ENCODE data around the gene SRA1. TPM values are rescaled to one million over a fixed set of nuclear protein-coding genes. Genes with fewer than 3 reads are reported as not detected.

SRA1 gene
- total RNA-seq, 2 experiments from 2014 or later: 18.8 to 24.5 TPM

DNA sequence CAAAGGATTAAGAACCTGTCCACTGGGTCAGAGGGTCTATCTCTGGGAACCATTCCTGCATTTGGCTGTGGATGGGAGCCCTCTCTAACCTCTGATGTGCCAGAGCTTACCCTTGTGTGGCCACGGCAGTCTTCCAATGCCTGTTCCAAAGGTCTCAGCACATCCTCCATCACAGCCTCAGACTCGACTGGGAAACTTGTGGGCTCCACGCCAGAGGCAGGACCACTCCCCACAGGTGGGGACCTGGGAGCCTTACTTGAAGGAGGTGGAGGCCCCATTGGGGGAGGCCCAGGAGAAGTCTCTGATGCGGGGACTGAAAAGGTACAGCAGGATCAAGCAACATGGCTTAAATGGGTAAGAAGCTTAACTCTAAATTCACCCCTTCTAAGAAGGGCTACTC, 5.4 kb downstream of the SRA1 start:
- no peaks in the 10 kb centered on the region for H3K9me3 ChIP-seq (ENCODE audit: low read length)
- ChIA-PET POLR2A (interaction anchor here (0.7 kb wide), 1 partner anchor 123 kb away, joined by 3 read pairs; no protein-coding TSS in a partner anchor), CTCF (ENCODE audit: unreplicated experiment) (no interaction called here)
- peaks cover 59% of the 10 kb centered on the region for H3K36me3 ChIP-seq (ENCODE audit: insufficient read depth, low read length)
- no peaks in the 10 kb centered on the region for H3K9me2 ChIP-seq (ENCODE audit: insufficient read depth, low read length)
- no TSS peak for BruUV-seq (replicated peaks)
- no peaks in the 10 kb centered on the region for H4K20me1 ChIP-seq (ENCODE audit: insufficient read depth, low read length)
- H3K4me1 ChIP-seq (ENCODE audit: insufficient read depth, low read length, poor library complexity, severe bottlenecking): peaks cover 30% of the 10 kb centered on the region
- intact Hi-C loops (cut with micrococcal nuclease; ENCODE audit: unreplicated experiment): loop anchor here (10.0 kb wide), 2 partner anchors 187 to 307 kb away; partner anchors contain the start of gene SLC4A9
- peaks cover 18% of the 10 kb centered on the region; the same call in 1 of the 2 replicates for H3K79me2 ChIP-seq (ENCODE audit: insufficient read depth, low read depth, low read length)
- no peak overlapping the region for H3K27ac ChIP-seq (ENCODE audit: low read depth, low read length, poor library complexity, severe bottlenecking)
- H3K4me3 ChIP-seq (ENCODE audit: low read depth, low read length, poor library complexity, severe bottlenecking): no peak overlapping the region
- DNase-seq (ENCODE audit: low spot score): no peak
- no peak overlapping the region for H3K4me2 ChIP-seq (ENCODE audit: low read length)
- H2AFZ ChIP-seq (ENCODE audit: low read length): no peak overlapping the region
- TF ChIP-seq EZH2phosphoT487 (IDR thresholded peaks at IDR 0.05; ENCODE audit: borderline replicate concordance, low read depth, low read length): no peak
- TF ChIP-seq, protein P1, sequence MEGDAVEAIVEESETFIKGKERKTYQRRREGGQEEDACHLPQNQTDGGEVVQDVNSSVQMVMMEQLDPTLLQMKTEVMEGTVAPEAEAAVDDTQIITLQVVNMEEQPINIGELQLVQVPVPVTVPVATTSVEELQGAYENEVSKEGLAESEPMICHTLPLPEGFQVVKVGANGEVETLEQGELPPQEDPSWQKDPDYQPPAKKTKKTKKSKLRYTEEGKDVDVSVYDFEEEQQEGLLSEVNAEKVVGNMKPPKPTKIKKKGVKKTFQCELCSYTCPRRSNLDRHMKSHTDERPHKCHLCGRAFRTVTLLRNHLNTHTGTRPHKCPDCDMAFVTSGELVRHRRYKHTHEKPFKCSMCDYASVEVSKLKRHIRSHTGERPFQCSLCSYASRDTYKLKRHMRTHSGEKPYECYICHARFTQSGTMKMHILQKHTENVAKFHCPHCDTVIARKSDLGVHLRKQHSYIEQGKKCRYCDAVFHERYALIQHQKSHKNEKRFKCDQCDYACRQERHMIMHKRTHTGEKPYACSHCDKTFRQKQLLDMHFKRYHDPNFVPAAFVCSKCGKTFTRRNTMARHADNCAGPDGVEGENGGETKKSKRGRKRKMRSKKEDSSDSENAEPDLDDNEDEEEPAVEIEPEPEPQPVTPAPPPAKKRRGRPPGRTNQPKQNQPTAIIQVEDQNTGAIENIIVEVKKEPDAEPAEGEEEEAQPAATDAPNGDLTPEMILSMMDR (conservative IDR thresholded peaks at IDR 0.05; ENCODE audit: low read length): no peak

DNA sequence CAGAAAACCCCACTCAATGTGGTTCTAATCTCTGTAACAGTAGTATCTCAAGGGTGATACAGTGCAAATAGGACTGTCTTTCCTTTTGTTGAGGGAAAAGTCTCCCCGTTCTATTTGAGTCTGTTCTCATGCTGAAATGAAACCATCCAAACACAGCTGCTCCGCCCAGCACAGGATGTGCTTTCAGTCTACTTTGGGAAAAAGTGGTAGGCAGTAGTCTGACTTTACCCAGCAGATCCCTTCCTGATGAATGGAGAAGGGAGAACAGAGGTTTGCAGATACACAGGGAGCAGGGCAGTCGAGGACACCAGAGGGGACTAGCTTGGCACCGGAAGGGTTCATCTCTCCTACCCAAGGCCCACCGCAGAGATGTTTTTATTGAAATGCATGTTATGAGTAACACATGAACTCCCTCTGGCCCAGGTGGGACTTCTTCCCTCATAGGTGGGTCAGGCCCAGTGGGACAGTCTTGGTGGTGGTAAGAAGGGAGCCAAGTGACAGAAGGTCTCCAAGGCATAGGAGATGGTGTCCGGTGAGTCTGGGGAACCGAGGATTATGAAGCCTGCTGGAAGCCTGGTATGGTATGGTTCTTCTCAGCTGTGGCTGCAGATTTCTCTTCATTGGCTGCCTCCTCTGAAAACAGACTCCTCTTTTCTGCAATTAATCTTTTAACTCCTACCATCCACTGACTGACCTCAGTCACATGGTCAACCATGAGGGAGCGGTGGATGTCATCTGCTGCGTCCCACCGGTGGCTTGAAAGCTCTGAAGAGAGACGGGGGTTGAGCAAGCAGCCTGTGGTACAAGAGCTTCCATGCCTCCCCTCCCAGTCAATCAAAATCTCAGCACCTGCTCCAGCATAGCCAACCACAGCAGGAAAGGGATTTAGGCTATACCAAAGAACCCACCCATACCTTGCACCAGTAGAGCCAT, 6.9 kb downstream of the SRA1 start:
- POLR2A ChIA-PET: no interaction called here
- Histone ChIP-seq H3K4me1 (ENCODE audit: insufficient read depth, low read length, poor library complexity, severe bottlenecking) (peaks cover 22% of the 10 kb centered on the region), H3K79me2 (ENCODE audit: insufficient read depth, low read depth, low read length) (peaks cover 3% of the 10 kb centered on the region; the same call in 1 of the 2 replicates), H3K36me3 (ENCODE audit: insufficient read depth, low read length) (peaks cover 64% of the 10 kb centered on the region), H3K9me3 (ENCODE audit: low read length) (no peaks in the 10 kb centered on the region), H4K20me1 (ENCODE audit: insufficient read depth, low read length) (no peaks in the 10 kb centered on the region), H2AFZ (ENCODE audit: low read length) (no peak overlapping the region), H3K9me2 (ENCODE audit: insufficient read depth, low read length) (no peaks in the 10 kb centered on the region), H3K27ac (ENCODE audit: low read depth, low read length, poor library complexity, severe bottlenecking) (no peak overlapping the region), H3K4me2 (ENCODE audit: low read length) (no peak overlapping the region), H3K4me3 (ENCODE audit: low read depth, low read length, poor library complexity, severe bottlenecking) (no peak overlapping the region)
- BruUV-seq (replicated peaks): TSS peak; percentile 27
- no peak for TF ChIP-seq EZH2phosphoT487 (IDR thresholded peaks at IDR 0.05; ENCODE audit: borderline replicate concordance, low read depth, low read length)
- TF ChIP-seq, protein P1 (conservative IDR thresholded peaks at IDR 0.05; ENCODE audit: low read length): no peak
- no peak for DNase-seq (ENCODE audit: low spot score)
- CTCF ChIA-PET (ENCODE audit: unreplicated experiment): no interaction called here
- intact Hi-C loops (cut with micrococcal nuclease; ENCODE audit: unreplicated experiment): loop anchor here (10.0 kb wide), 2 partner anchors 186 to 306 kb away; partner anchors contain the start of gene SLC4A9
